MM.1S (cell line): ENCODE results near the gene DZANK1.
A peak's percentile ranks its signal among the peaks of the same experiment; 100 is the strongest.

Experiments used
- DNase-seq: peaks from one replicate; pipeline ENCODE4 v3.0.0-alpha.2; 2015
- H2AFZ ChIP-seq: fragments of 300-600 bp; sonication (generic); 2 replicates; pipeline ENCODE4 v1.6.0; 2016; ENCODE audit warnings: antibody characterized with exemption, low read length
- H3F3A ChIP-seq: fragments of 300-600 bp; sonication (generic); 2 replicates; pipeline ENCODE4 v1.6.1; 2016; ENCODE audit warnings: mild to moderate bottlenecking, antibody characterized with exemption, low read length, moderate library complexity, mixed read lengths; ENCODE audit not compliant: insufficient read depth
- H3K27ac ChIP-seq: fragments of 300-600 bp; sonication (generic); 2 replicates; pipeline ENCODE4 v1.5.1; 2016; ENCODE audit warnings: mild to moderate bottlenecking, low read length
- H3K27me3 ChIP-seq: fragments of 300-600 bp; sonication (generic); replicated peaks from 2 replicates; pipeline ENCODE4 v1.6.0; 2016; ENCODE audit warnings: low read length; ENCODE audit not compliant: insufficient read depth
- H3K36me3 ChIP-seq: fragments of 300-600 bp; sonication (generic); replicated peaks from 2 replicates; pipeline ENCODE4 v1.6.1; 2016; ENCODE audit warnings: mild to moderate bottlenecking, low read length, mixed read lengths; ENCODE audit not compliant: insufficient read depth
- H3K4me1 ChIP-seq: fragments of 300-600 bp; sonication (generic); 2 replicates; pipeline ENCODE4 v1.6.1; 2016; ENCODE audit warnings: low read length, mixed read lengths
- H3K4me2 ChIP-seq: fragments of 300-600 bp; sonication (generic); 2 replicates; pipeline ENCODE4 v1.6.0; 2016; ENCODE audit warnings: low read depth, low read length
- H3K4me3 ChIP-seq: fragments of 300-600 bp; sonication (generic); 2 replicates; pipeline ENCODE4 v1.5.1; 2016; ENCODE audit warnings: low read length, mixed read lengths
- H3K79me2 ChIP-seq: fragments of 300-600 bp; sonication (generic); 2 replicates; pipeline ENCODE4 v1.6.1; 2016; ENCODE audit warnings: mixed run types, low read length, mixed read lengths
- H3K9ac ChIP-seq: fragments of 300-600 bp; sonication (generic); 2 replicates; pipeline ENCODE4 v1.6.1; 2016; ENCODE audit warnings: low read length, mixed read lengths
- H3K9me2 ChIP-seq: fragments of 300-600 bp; sonication (generic); replicated peaks from 2 replicates; pipeline ENCODE4 v1.6.1; 2016; ENCODE audit warnings: mild to moderate bottlenecking, low read length, mixed read lengths; ENCODE audit not compliant: insufficient read depth
- H3K9me3 ChIP-seq: fragments of 300-600 bp; sonication (generic); replicated peaks from 2 replicates; pipeline ENCODE4 v1.6.1; 2016; ENCODE audit warnings: mild to moderate bottlenecking, low read length, mixed read lengths; ENCODE audit not compliant: insufficient read depth
- H4K20me1 ChIP-seq: fragments of 300-600 bp; sonication (generic); 2 replicates; pipeline ENCODE4 v1.6.1; 2016; ENCODE audit warnings: mild to moderate bottlenecking, low read length, moderate library complexity, mixed read lengths; ENCODE audit not compliant: insufficient read depth
- EZH2 ChIP-seq: fragments of 300-600 bp; sonication (generic); optimal IDR thresholded peaks from 2 replicates; pipeline ENCODE3; 2017; ENCODE audit warnings: low read depth, mild to moderate bottlenecking, antibody characterized with exemption, low read length, mixed read lengths
- EZH2phosphoT487 ChIP-seq: fragments of 300-600 bp; sonication (generic); IDR thresholded peaks from 2 replicates; pipeline ENCODE4 v1.6.1; 2018; ENCODE audit warnings: antibody characterized with exemption, low read length
- TF ChIP-seq, protein P1 (sequence below): fragments of 300-600 bp; sonication (generic); IDR thresholded peaks from 2 replicates; pipeline ENCODE4 v1.5.1; 2016; ENCODE audit warnings: antibody characterized with exemption, low read length, mixed read lengths

Gene DZANK1

DNA sequence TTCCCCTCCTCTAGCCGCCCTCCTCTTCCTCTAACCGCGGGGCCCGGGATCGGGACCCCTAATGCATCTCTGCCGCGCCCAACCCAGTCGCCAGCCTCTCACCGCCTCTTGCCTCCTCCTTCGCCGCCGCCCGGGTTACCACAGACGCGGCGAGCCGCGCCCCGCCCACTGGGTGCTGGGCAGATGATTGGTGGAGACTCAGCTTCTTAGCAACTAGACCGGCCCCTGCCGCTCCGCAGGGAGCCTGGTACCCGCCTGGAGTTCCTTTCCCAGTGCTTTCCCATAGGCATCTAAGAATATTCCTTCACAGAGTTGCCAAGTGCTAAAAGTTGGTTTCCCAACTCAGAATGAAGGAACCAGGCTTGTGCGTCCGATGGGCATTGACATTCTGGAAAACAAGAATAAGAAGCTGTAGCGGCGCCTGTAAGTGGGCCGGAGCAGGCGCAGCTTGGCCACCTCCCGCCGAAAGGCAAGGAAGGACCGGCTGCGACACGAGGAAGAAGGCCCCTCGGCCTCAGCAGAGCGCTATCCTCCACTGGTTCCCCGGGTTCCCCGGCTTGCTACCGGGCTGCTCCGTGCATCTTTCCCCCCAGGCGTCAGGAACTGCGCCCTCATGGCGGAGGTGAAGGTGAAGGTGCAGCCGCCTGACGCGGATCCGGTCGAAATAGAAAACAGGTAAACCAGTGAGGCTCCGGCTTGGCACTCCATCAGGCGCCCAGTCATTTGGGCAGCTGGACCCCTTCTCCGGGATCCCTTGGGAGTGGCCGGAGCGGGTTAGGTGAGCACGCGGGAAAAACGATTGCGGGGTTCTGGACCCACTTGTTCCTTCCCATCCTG lies at the start of gene DZANK1, which contains the start of gene POLR3F:
DZANK1 (minus strand) TSS at position 137 of the 837 bp plus-strand sequence. CDS start 1,672 bp downstream, outside the sequence.
POLR3F (plus strand) TSS at position 497 of the 837 bp plus-strand sequence; CDS start at position 614, 117 bp downstream.
- H3K9ac ChIP-seq = peak within 1 kb of the TSS; percentile 79
- H3F3A ChIP-seq = no peaks in the 10 kb centered on the region
- no peak for TF ChIP-seq EZH2
- TF ChIP-seq, protein P1, sequence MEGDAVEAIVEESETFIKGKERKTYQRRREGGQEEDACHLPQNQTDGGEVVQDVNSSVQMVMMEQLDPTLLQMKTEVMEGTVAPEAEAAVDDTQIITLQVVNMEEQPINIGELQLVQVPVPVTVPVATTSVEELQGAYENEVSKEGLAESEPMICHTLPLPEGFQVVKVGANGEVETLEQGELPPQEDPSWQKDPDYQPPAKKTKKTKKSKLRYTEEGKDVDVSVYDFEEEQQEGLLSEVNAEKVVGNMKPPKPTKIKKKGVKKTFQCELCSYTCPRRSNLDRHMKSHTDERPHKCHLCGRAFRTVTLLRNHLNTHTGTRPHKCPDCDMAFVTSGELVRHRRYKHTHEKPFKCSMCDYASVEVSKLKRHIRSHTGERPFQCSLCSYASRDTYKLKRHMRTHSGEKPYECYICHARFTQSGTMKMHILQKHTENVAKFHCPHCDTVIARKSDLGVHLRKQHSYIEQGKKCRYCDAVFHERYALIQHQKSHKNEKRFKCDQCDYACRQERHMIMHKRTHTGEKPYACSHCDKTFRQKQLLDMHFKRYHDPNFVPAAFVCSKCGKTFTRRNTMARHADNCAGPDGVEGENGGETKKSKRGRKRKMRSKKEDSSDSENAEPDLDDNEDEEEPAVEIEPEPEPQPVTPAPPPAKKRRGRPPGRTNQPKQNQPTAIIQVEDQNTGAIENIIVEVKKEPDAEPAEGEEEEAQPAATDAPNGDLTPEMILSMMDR = no peak
- H3K36me3 ChIP-seq = no peaks in the 10 kb centered on the region
- H3K9me3 ChIP-seq = no peaks in the 10 kb centered on the region
- H3K79me2 ChIP-seq = peaks cover 26% of the 10 kb centered on the region
- no peaks in the 10 kb centered on the region for H4K20me1 ChIP-seq
- peak within 1 kb of the TSS; percentile 92 for H3K4me3 ChIP-seq
- peak within 1 kb of the TSS; percentile 90 for H3K4me2 ChIP-seq
- peaks cover 3% of the 10 kb centered on the region; the same call in 1 of the 2 replicates for H3K4me1 ChIP-seq
- peak within 1 kb of the TSS; percentile 61 for H3K27ac ChIP-seq
- H3K27me3 ChIP-seq = no peaks in the 10 kb centered on the region
- no peaks in the 10 kb centered on the region for H3K9me2 ChIP-seq
- DNase-seq = peak; percentile 96
- H2AFZ ChIP-seq = peak within 1 kb of the TSS; percentile 97

GRCh38 chr20:18515973-18516372 lies 49.1 kb upstream of the DZANK1 start:
- TF ChIP-seq, protein P1 = no peak

GRCh38 chr20:18514127-18514526 lies 47.3 kb upstream of the DZANK1 start:
- no peaks in the 10 kb centered on the region for H3K9me3 ChIP-seq
- no peaks in the 10 kb centered on the region; the same call in none of the 2 replicates for H3K36me3 ChIP-seq
- H3K4me2 ChIP-seq = no peak overlapping the region
- no peak for DNase-seq
- H3K4me1 ChIP-seq = peaks cover 13% of the 10 kb centered on the region; the same call in 1 of the 2 replicates
- no peak overlapping the region for H3K27ac ChIP-seq
- no peak overlapping the region for H3K9ac ChIP-seq
- TF ChIP-seq EZH2 (no peak), EZH2phosphoT487 (no peak)
- TF ChIP-seq, protein P1 = no peak
- H3K27me3 ChIP-seq = no peaks in the 10 kb centered on the region
- H3F3A ChIP-seq = no peaks in the 10 kb centered on the region
- peaks cover 66% of the 10 kb centered on the region for H3K79me2 ChIP-seq
- H3K9me2 ChIP-seq = no peaks in the 10 kb centered on the region
- H3K4me3 ChIP-seq = no peak overlapping the region
- H2AFZ ChIP-seq = no peak overlapping the region
- no peaks in the 10 kb centered on the region for H4K20me1 ChIP-seq

More at GRCh38 chr20:18515973-18516372, 49.1 kb upstream of the DZANK1 start:
- Histone ChIP-seq H3K27ac (no peak overlapping the region), H3K4me1 (peaks cover 5% of the 10 kb centered on the region; the same call in 1 of the 2 replicates), H3K79me2 (peaks cover 47% of the 10 kb centered on the region), H3K4me2 (no peak overlapping the region), H3K36me3 (no peaks in the 10 kb centered on the region; the same call in none of the 2 replicates), H3K4me3 (no peak overlapping the region), H3K9me2 (no peaks in the 10 kb centered on the region), H3K9ac (no peak overlapping the region), H3K9me3 (no peaks in the 10 kb centered on the region), H4K20me1 (no peaks in the 10 kb centered on the region), H3F3A (no peaks in the 10 kb centered on the region), H3K27me3 (no peaks in the 10 kb centered on the region), H2AFZ (no peak overlapping the region)
- DNase-seq = no peak
